Prostate gland (tissue), 2 donors: ENCODE measurements around the gene APOC1. TPM values are rescaled to one million over a fixed set of nuclear protein-coding genes. Genes with fewer than 3 reads are reported as not detected.
"Not testable (repeated sequence)": the region's sequence is repeated elsewhere in the genome, so short reads cannot be mapped to it uniquely, and the experiment has no call there.

Experiments used
- DNase-seq: peaks from one replicate; pipeline ENCODE4 v3.0.0-alpha.2; 2019; ENCODE audit warnings: low spot score
- H3K27ac ChIP-seq, 2 donors: fragments of 200-600 bp; sonication (generic); 2 replicates each; pipeline ENCODE4 v1.5.1; 2017 to 2019
- H3K27me3 ChIP-seq: fragments of 200-600 bp; sonication (generic); replicated peaks from 2 replicates; pipeline ENCODE4 v1.5.1; 2019; ENCODE audit not compliant: insufficient read depth
- H3K36me3 ChIP-seq, 2 donors: fragments of 200-600 bp; sonication (generic); 1 replicate in 1 of 2; 2 replicates in 1 of 2; pipeline versions ENCODE4 v1.5.1 to v1.8.1; 2017 to 2019
- H3K4me1 ChIP-seq: fragments of 200-600 bp; sonication (generic); replicated peaks from 2 replicates; pipeline ENCODE4 v1.5.1; 2019
- H3K4me3 ChIP-seq, 2 donors: fragments of 200-600 bp; sonication (generic); 2 replicates each; pipeline ENCODE4 v1.5.1; 2017 to 2019
- H3K9me3 ChIP-seq: fragments of 200-600 bp; sonication (generic); 2 replicates; pipeline ENCODE4 v1.5.1; 2017
- CTCF ChIP-seq, 4 experiments: fragments of 200-600 bp in 2 of 4; fragments of 450-650 bp in 2 of 4; sonication (generic) in 2 of 4; IDR thresholded peaks; 1 replicate in 3 of 4; 2 replicates in 1 of 4; pipeline ENCODE4 v1.5.1; 2016 to 2019; ENCODE audit warnings: antibody characterized with exemption in 4 of 4, mild to moderate bottlenecking in 2 of 4, moderate library complexity in 2 of 4
- POLR2A ChIP-seq: fragments of 450-650 bp; IDR thresholded peaks from one replicate; pipeline ENCODE4 v1.6.1; 2016; ENCODE audit warnings: antibody characterized with exemption, mild to moderate bottlenecking
- POLR2AphosphoS5 ChIP-seq: sonication (generic); formaldehyde crosslinking; IDR thresholded peaks from one replicate; pipeline ENCODE4 v1.6.1; 2017; ENCODE audit warnings: antibody characterized with exemption
- WGBS: methylation state at CpG from one replicate; pipeline ENCODE4 v1.1.5; 2018; 5-methylcytosine and 5-hydroxymethylcytosine counted together
- intact Hi-C: fragments of 100-400 bp; cut with DNase I; formaldehyde crosslinking; loops from one replicate; pipeline ENCODE4 v1.14.2; 2022
- total RNA-seq, 2 donors: library from RNA; depleted of rRNA; stranded (reverse); fragments of >200 nt; gene quantifications; one replicate each; pipeline ENCODE4 v1.1.0, GENCODE V29; 2016

Gene APOC1
- total RNA-seq, 2 donors from 2014 or later: 7.3 to 80.1 TPM

DNA sequence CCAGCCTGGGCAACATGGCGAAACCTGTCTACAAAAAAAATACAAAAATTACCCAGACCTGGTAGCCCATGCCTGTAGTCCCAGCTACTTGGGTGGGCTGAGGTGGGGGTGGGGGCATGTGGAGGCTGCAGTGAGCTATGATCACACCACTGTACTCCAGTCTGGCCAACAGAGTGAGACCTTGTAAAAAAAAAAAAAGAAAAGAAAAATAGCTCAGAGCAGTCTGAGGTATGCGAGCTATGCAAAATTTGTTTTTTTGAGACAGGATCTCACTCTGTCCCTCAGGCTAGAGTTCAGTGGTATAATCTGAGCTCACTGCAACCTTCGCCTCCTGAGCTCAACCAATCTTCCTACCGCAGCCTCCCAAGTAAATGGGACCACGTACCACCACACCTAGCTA is 30.5 kb upstream of the APOC1 start:
- no peak for DNase-seq
- Histone ChIP-seq H3K36me3 (no peaks in the 10 kb centered on the region), H3K9me3 (no peaks in the 10 kb centered on the region), H3K4me1 (no peaks in the 10 kb centered on the region), H3K27me3 (no peaks in the 10 kb centered on the region), H3K4me3 (no peak overlapping the region), H3K27ac (no peak overlapping the region)
- 81% methylated on average over 5 of the region's 5 CpGs for WGBS
- intact Hi-C loops: no loop called here
- TF ChIP-seq POLR2AphosphoS5 (no peak), POLR2A (no peak), CTCF (IDR thresholded peaks at IDR 0.05) (no peak)

- intact Hi-C loops: no loop called here
- WGBS: 93% methylated on average over 4 of the region's 4 CpGs
- no peaks in the 10 kb centered on the region for H3K36me3 ChIP-seq
- no peak for DNase-seq
- no peaks in the 10 kb centered on the region for H3K9me3 ChIP-seq
- TF ChIP-seq CTCF (IDR thresholded peaks at IDR 0.05) (no peak), POLR2AphosphoS5 (no peak), POLR2A (no peak)
- H3K4me3 ChIP-seq: no peak overlapping the region
- H3K27me3 ChIP-seq: no peaks in the 10 kb centered on the region
- peaks cover under 1% of the 10 kb centered on the region for H3K4me1 ChIP-seq
- no peak overlapping the region for H3K27ac ChIP-seq
Measured at GRCh38 chr19:44884566-44884965, 29.8 kb upstream of the APOC1 start.

DNA sequence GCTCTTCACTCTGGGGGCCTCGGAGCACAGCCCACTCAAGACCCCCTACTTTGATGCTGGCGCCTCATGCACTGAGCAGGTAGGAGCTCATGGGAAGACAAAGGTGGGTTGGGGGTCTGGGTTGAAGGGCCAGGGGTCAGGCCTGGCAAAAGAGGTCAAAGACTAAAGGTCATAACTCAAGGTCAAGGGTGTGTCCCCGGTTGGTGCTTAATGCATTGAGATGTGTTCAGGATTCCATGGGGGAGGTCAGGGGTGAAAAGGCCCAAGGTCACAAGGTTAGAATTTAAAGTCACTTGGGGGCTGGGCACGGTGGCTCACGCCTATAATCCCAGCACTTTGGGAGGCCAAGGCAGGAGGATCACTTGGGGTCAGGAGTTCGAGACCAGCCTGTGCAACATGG is 28.3 kb upstream of the APOC1 start:
- DNase-seq: no peak
- TF ChIP-seq CTCF (IDR thresholded peaks at IDR 0.05) (no peak), POLR2A (no peak), POLR2AphosphoS5 (no peak)
- intact Hi-C loops: no loop called here
- Histone ChIP-seq H3K4me3 (no peak overlapping the region), H3K27ac (no peak overlapping the region), H3K27me3 (no peaks in the 10 kb centered on the region), H3K9me3 (no peaks in the 10 kb centered on the region), H3K36me3 (no peaks in the 10 kb centered on the region), H3K4me1 (peaks cover 6% of the 10 kb centered on the region)
- WGBS: 94% methylated on average over 6 of the region's 6 CpGs

GRCh38 chr19:44887648-44888047 is 26.8 kb upstream of the APOC1 start:
- 87% methylated on average over 4 of the region's 4 CpGs for WGBS
- TF ChIP-seq POLR2A: no peak
- TF ChIP-seq POLR2AphosphoS5: no peak
- no peak for TF ChIP-seq CTCF (IDR thresholded peaks at IDR 0.05)
- peaks cover 16% of the 10 kb centered on the region for H3K4me1 ChIP-seq
- no peak overlapping the region for H3K27ac ChIP-seq
- DNase-seq: no peak
- H3K9me3 ChIP-seq: no peaks in the 10 kb centered on the region
- H3K27me3 ChIP-seq: no peaks in the 10 kb centered on the region
- H3K4me3 ChIP-seq: no peak overlapping the region
- intact Hi-C loops: no loop called here
- no peaks in the 10 kb centered on the region for H3K36me3 ChIP-seq

DNA sequence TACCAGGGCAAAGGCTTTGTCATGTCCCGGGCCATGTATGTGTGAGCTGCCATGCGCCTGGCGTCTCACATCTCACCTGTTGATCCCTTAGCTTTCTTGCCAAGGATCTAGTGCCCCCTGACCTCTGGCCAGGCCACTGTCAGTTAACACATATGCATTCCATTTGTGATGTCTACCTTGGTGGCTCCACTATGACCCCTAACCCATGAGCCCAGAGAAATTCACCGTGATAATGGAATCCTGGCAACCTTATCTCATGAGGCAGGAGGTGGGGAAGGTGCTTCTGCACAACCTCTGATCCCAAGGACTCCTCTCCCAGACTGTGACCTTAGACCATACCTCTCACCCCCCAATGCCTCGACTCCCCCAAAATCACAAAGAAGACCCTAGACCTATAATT is 26.1 kb upstream of the APOC1 start:
- DNase-seq, H3K36me3 ChIP-seq, H3K9me3 ChIP-seq, H3K27ac ChIP-seq, intact Hi-C loops, H3K27me3 ChIP-seq, H3K4me3 ChIP-seq: not testable (repeated sequence)
- H3K4me1 ChIP-seq: peaks cover 16% of the 10 kb centered on the region
- 91% methylated on average over 5 of the region's 5 CpGs for WGBS
